GM21367 (cell line): ENCODE data around the gene IL17RC.

ENCODE experiments used
- ATAC-seq: cut with Tn5 transposase; IDR thresholded peaks from one replicate; pipeline ENCODE4 v1.9.1; 2021; ENCODE audit not compliant: unreplicated experiment

The IL17RC gene

GRCh38 chr3:9976721-9977709 lies 60.1 kb downstream of the IL17RC start:
- no peak for ATAC-seq

- no peak for ATAC-seq
These were observed 61.9 kb downstream of the IL17RC start for GRCh38 chr3:9978710-9979305.

- no peak for ATAC-seq
These were observed 63.4 kb downstream of the IL17RC start for GRCh38 chr3:9980251-9980650.
